HepG2 (cell line): ENCODE measurements around the gene OR2A5. TPM values are rescaled to one million over a fixed set of nuclear protein-coding genes. Genes with fewer than 3 reads are reported as not detected.

ENCODE experiments used
- ATAC-seq: fragments of 200-7000 bp; cut with Tn5 transposase; 3 replicates; pipeline ENCODE4 v1.9.1; 2020; ENCODE audit warnings: mild to moderate bottlenecking, moderate library complexity
- BruUV-seq: library from RNA; stranded (reverse); fragments of 400-500 nt; replicated peaks from 2 replicates; lab custom pipeline; 2021; lab: Mats Ljungman, UMichigan
- CTCF ChIA-PET: fragments of 300-600 bp; formaldehyde crosslinking; extraction: SDS; loops from one replicate; lab custom pipeline; 2021; ENCODE audit warnings: low total read pairs, inconsistent platforms, low intra/inter-chr PET ratio; lab: Yijun Ruan, JAX
- POLR2A ChIA-PET: fragments of 350-600 bp; sonication (Branson Sonifier 250); formaldehyde crosslinking; loops from one replicate; lab custom pipeline; 2020; ENCODE audit warnings: antibody characterized with exemption, inconsistent platforms; lab: Yijun Ruan, JAX
- DNase-seq: peaks from one replicate; pipeline ENCODE4 v3.0.0-alpha.2; 2015; ENCODE audit warnings: low spot score
- FAIRE-seq: peaks from 3 replicates; lab custom pipeline; 2011; peaks lifted over from hg19 to GRCh38; lab: Jason Lieb, UNC
- H2AFZ ChIP-seq: one replicate; pipeline ENCODE4 v1.6.1; 2011; ENCODE audit warnings: low read length, inconsistent platforms
- H3K27ac ChIP-seq: fragments of 300-600 bp; 3 replicates; pipeline ENCODE4 v1.8.0; 2011; ENCODE audit warnings: mixed run types, mild to moderate bottlenecking, mixed read lengths, low read length, inconsistent platforms; ENCODE audit not compliant: insufficient read depth; ENCODE audit errors: extremely low read length
- H3K27me3 ChIP-seq, 2 experiments: fragments of 200-600 bp in 1 of 2; 2 replicates in 1 of 2; 3 replicates in 1 of 2; pipeline versions ENCODE4 v1.6.0 to v1.8.0; 2011; ENCODE audit warnings: low read length in 2 of 2, mild to moderate bottlenecking in 2 of 2, moderate library complexity in 2 of 2, inconsistent platforms in 1 of 2; ENCODE audit not compliant: insufficient read depth in 2 of 2, control insufficient read depth in 1 of 2
- H3K36me3 ChIP-seq, 2 experiments: fragments of 200-600 bp in 1 of 2; replicated peaks in 1 of 2; 2 replicates in 1 of 2; 3 replicates in 1 of 2; pipeline versions ENCODE4 v1.5.1 to v1.8.0; 2011; ENCODE audit warnings: low read length in 2 of 2, inconsistent platforms in 1 of 2; ENCODE audit not compliant: insufficient read depth in 2 of 2, control insufficient read depth in 1 of 2
- H3K4me1 ChIP-seq: 2 replicates; pipeline ENCODE4 v1.5.1; 2012; ENCODE audit warnings: low read length, inconsistent platforms; ENCODE audit not compliant: insufficient read depth
- H3K4me2 ChIP-seq: 2 replicates; pipeline ENCODE4 v1.6.0; 2011; ENCODE audit warnings: low read depth, low read length, inconsistent platforms
- H3K4me3 ChIP-seq, 3 experiments: fragments of 200-600 bp in 1 of 3; sonication (generic), shearing (Covaris generic) in 1 of 3; replicated peaks in 1 of 3; 2 replicates each; pipeline ENCODE4 v1.5.1; 2011 to 2016; ENCODE audit warnings: low read length in 3 of 3, inconsistent platforms in 2 of 3, low read depth in 2 of 3, mild to moderate bottlenecking in 2 of 3, control low read depth in 1 of 3, mixed read lengths in 1 of 3; ENCODE audit not compliant: insufficient read depth in 1 of 3
- H3K79me2 ChIP-seq: one replicate; pipeline ENCODE4 v1.6.1; 2011; ENCODE audit warnings: low read length, inconsistent platforms; ENCODE audit not compliant: insufficient read depth
- H3K9ac ChIP-seq: 2 replicates; pipeline ENCODE4 v1.6.0; 2011; ENCODE audit warnings: mild to moderate bottlenecking, low read depth, low read length, inconsistent platforms; ENCODE audit not compliant: insufficient read depth
- H3K9me3 ChIP-seq: 2 replicates; pipeline ENCODE4 v1.5.1; 2012; ENCODE audit warnings: mild to moderate bottlenecking, low read length
- H4K20me1 ChIP-seq: 2 replicates; pipeline ENCODE4 v1.6.0; 2011; ENCODE audit warnings: inconsistent platforms, mild to moderate bottlenecking, low read length, moderate library complexity; ENCODE audit not compliant: insufficient read depth
- BATF2 ChIP-seq: sonication (generic); formaldehyde crosslinking; IDR thresholded peaks from 2 replicates; pipeline ENCODE4 v1.8.0; 2022; ENCODE audit warnings: mild to moderate bottlenecking, missing genetic modification reagents, moderate library complexity
- BCL3 ChIP-seq: sonication (generic); formaldehyde crosslinking; IDR thresholded peaks from 2 replicates; pipeline ENCODE4 v1.5.1; 2020; ENCODE audit warnings: mild to moderate bottlenecking, missing genetic modification reagents, moderate library complexity
- CREB1 ChIP-seq, 2 experiments: fragments of 450-650 bp in 1 of 2; IDR thresholded peaks; 2 replicates each; pipeline ENCODE4 v1.6.1; 2016 to 2017; ENCODE audit warnings: control low read depth in 1 of 2, mild to moderate bottlenecking in 1 of 2, missing compliant biosample characterization in 1 of 2, missing genetic modification characterization in 1 of 2
- ELF4 ChIP-seq: sonication (generic); formaldehyde crosslinking; IDR thresholded peaks from 2 replicates; pipeline ENCODE4 v1.5.0; 2020; ENCODE audit warnings: missing genetic modification reagents, mild to moderate bottlenecking, moderate library complexity, borderline replicate concordance
- ESRRA ChIP-seq: sonication (generic); formaldehyde crosslinking; IDR thresholded peaks from 2 replicates; pipeline ENCODE4 v1.5.1; 2020; ENCODE audit warnings: mild to moderate bottlenecking, low read depth, missing genetic modification reagents
- GMEB2 ChIP-seq: IDR thresholded peaks from 2 replicates; pipeline ENCODE4 v1.6.1; 2016; ENCODE audit warnings: missing biosample characterization, missing genetic modification reagents, low read depth
- NR2C2 ChIP-seq: sonication (generic); formaldehyde crosslinking; IDR thresholded peaks from 2 replicates; pipeline ENCODE4 v1.4.0; 2020; ENCODE audit warnings: missing genetic modification reagents, mild to moderate bottlenecking, moderate library complexity, borderline replicate concordance
- NRL ChIP-seq: sonication (generic); formaldehyde crosslinking; IDR thresholded peaks from 2 replicates; pipeline ENCODE4 v1.5.0; 2020; ENCODE audit warnings: missing genetic modification reagents, mild to moderate bottlenecking, moderate library complexity, borderline replicate concordance
- SP4 ChIP-seq: sonication (generic); formaldehyde crosslinking; IDR thresholded peaks from 2 replicates; pipeline ENCODE4 v1.8.1; 2023; ENCODE audit warnings: mild to moderate bottlenecking, missing genetic modification reagents
- TRIM24 ChIP-seq: sonication (generic); formaldehyde crosslinking; IDR thresholded peaks from 2 replicates; pipeline ENCODE4 v1.8.0; 2022; ENCODE audit warnings: mild to moderate bottlenecking, missing genetic modification reagents
- ZNF343 ChIP-seq: sonication (generic); formaldehyde crosslinking; IDR thresholded peaks from 2 replicates; pipeline ENCODE4 v1.4.0; 2020; ENCODE audit warnings: mild to moderate bottlenecking, missing genetic modification reagents
- ZNF761 ChIP-seq: sonication (generic); formaldehyde crosslinking; conservative IDR thresholded peaks from 2 replicates; pipeline ENCODE4 v1.4.0; 2020; ENCODE audit warnings: mild to moderate bottlenecking, missing genetic modification reagents
- ZNF792 ChIP-seq: IDR thresholded peaks from 2 replicates; pipeline ENCODE4 v1.6.1; 2016
- WGBS: methylation state at CpG from one replicate; pipeline ENCODE4 v1.1.6; 2017; ENCODE audit warnings: low lambda C conversion rate; 5-methylcytosine and 5-hydroxymethylcytosine counted together
- in situ Hi-C: cut with HindIII; loops from 2 replicates; pipeline ENCODE4 v1.10.0; 2017; ENCODE audit warnings: low pct_unique_long_range_greater_than_20kb; ENCODE audit not compliant: extremely low pct_ligation_motif_present
- intact Hi-C: fragments of 100-400 bp; cut with micrococcal nuclease; formaldehyde crosslinking; loops from one replicate; pipeline ENCODE4 v1.10.0; 2022; ENCODE audit not compliant: unreplicated experiment
- polyA plus RNA-seq, 8 experiments: library from polyadenylated mRNA; depleted of rRNA in 3 of 8; stranded (reverse) in 7 of 8; unstranded in 1 of 8; fragments of >200 nt; fragmentation: Illumina TruSeq in 4 of 8; extraction: Trizol in 4 of 8; gene quantifications; 2 replicates each; pipeline versions ENCODE4 v1.2.1 to v1.2.3, GENCODE V29; 2011 to 2016; ENCODE audit warnings: low read depth in 4 of 8, missing spikeins in 1 of 8, mixed read lengths in 1 of 8; ENCODE audit not compliant: insufficient read depth in 1 of 8
- total RNA-seq, 5 experiments: library from RNA; depleted of rRNA; stranded (reverse); fragments of >200 nt; fragmentation: Illumina TruSeq; extraction: Trizol; gene quantifications; 2 replicates each; pipeline ENCODE4 v1.2.3, GENCODE V29; 2016; ENCODE audit warnings: low read depth in 1 of 5

The OR2A5 gene
- total and polyA plus RNA-seq, 2 of the 13 experiments (the other 11 are each of a cell fraction or from before 2014, with no cell fraction given) = not detected

GRCh38 chr7:144037414-144038035 lies 11.2 kb upstream of the OR2A5 start (continued):
- TF ChIP-seq ZNF761 (no peak), ZNF343 (CRISPR knock-in tag) (no peak)

GRCh38 chr7:144038887-144039286 lies 9.9 kb upstream of the OR2A5 start:
- no peak for TF ChIP-seq NR2C2 (CRISPR knock-in tag)
- no peak for TF ChIP-seq ELF4 (CRISPR knock-in tag)
- in situ Hi-C loops = no loop called here

GRCh38 chr7:144049491-144049890 lies 743 bp downstream of the OR2A5 start:
- CTCF ChIA-PET = no interaction called here

More at GRCh38 chr7:144038887-144039286, 9.9 kb upstream of the OR2A5 start:
- Histone ChIP-seq H3K27ac (no peak overlapping the region), H2AFZ (no peak overlapping the region), H3K9me3 (no peaks in the 10 kb centered on the region), H3K4me1 (no peaks in the 10 kb centered on the region), H3K4me3 (no peak overlapping the region), H3K36me3 (no peaks in the 10 kb centered on the region), H3K9ac (no peak overlapping the region), H3K27me3 (no peaks in the 10 kb centered on the region), H3K4me2 (no peak overlapping the region), H4K20me1 (no peaks in the 10 kb centered on the region), H3K79me2 (no peaks in the 10 kb centered on the region)
- no TSS peak for BruUV-seq
- WGBS = 4% methylated on average over 4 of the region's 4 CpGs
- ChIA-PET CTCF (no interaction called here), POLR2A (no interaction called here)
- DNase-seq = no peak
- no peak for FAIRE-seq
- intact Hi-C loops = no loop called here
- no peak for ATAC-seq

More at GRCh38 chr7:144049491-144049890, 743 bp downstream of the OR2A5 start:
- no peak overlapping the region for H2AFZ ChIP-seq
- peaks cover 0 to 3% of the 10 kb centered on the region in 2 experiments; a peak in 1 of 5 replicates for H3K27me3 ChIP-seq
- H3K79me2 ChIP-seq = no peaks in the 10 kb centered on the region
- H3K27ac ChIP-seq = no peak overlapping the region
- FAIRE-seq (no peak), ATAC-seq (no peak)
- no peak overlapping the region for H3K4me3 ChIP-seq
- no TSS peak for BruUV-seq
- 36% methylated on average over 2 of the region's 2 CpGs for WGBS
- intact Hi-C loops = no loop called here
- H3K4me2 ChIP-seq = no peak overlapping the region
- H3K36me3 ChIP-seq = no peaks in the 10 kb centered on the region
- in situ Hi-C loops = no loop called here
- no peak for TF ChIP-seq GMEB2 (CRISPR knock-in tag)
- no peak for TF ChIP-seq CREB1 (IDR thresholded peaks at IDR 0.05)
- no peak for TF ChIP-seq CREB1 (CRISPR knock-in tag; IDR thresholded peaks at IDR 0.05)
- no peak for TF ChIP-seq NRL (CRISPR knock-in tag)
- no peak for TF ChIP-seq SP4 (CRISPR knock-in tag)
- TF ChIP-seq NR2C2 (CRISPR knock-in tag) = no peak
- no peak for TF ChIP-seq ESRRA (CRISPR knock-in tag)
- no peak for TF ChIP-seq BATF2
- no peak for TF ChIP-seq ZNF792
- TF ChIP-seq BCL3 (CRISPR knock-in tag) = no peak
- no peak for TF ChIP-seq TRIM24 (CRISPR knock-in tag)
- TF ChIP-seq, all 625 proteins: peak for 0
- Histone ChIP-seq H4K20me1 (no peaks in the 10 kb centered on the region), H3K4me1 (no peaks in the 10 kb centered on the region), H3K9ac (no peak overlapping the region), H3K9me3 (no peaks in the 10 kb centered on the region)
- POLR2A ChIA-PET = no interaction called here
- no peak for DNase-seq
